ENCODE measurements around the gene FBXL16. TPM values are rescaled to one million over a fixed set of nuclear protein-coding genes. Genes with fewer than 3 reads are reported as not detected.
A peak's percentile ranks its signal among the peaks of the same experiment; 100 is the strongest.

FBXL16 gene
- total RNA-seq, 4 donors from 2014 or later, result 5.8 to 7.5 (median 6.9) TPM

DNA sequence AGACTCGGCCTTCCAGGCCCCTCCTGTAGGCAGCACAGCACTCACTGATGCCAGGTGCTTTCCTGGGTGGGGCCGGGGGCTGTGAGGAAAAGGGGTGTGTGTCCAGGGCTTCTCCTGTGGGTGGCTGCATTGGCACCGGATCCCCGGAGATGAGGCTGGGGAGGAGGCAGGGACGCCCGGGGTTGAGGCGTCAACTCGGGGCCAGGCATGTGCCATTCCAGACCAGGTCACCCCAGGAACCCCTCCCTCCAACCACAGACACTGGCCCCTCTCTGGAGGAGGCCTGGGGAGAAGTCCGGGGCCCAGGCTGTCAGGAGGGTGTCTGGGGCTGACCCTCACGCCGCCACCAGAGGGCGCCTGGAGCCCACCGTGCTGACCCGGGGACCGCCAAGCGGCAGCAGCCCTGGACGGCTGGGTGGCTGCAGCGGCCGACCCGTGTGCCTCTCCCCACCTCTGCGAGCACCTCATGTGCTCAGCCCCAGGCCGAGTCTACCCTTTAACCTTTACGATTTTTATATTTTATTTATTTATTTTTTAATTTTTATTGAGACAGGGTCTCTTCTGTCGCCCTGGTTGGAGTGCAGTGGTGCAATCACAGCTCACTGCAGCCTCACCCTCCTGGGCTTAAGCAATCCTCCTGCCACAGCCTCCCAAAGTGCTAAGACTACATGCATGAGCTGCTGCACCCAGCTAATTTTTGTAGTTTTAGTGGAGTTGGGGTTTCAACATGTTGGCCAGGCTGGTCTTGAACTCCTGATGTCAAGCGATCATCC is 6.1 kb upstream of the FBXL16 start:
- Histone ChIP-seq H3K36me3 (no peaks in the 10 kb centered on the region), H3K27me3 (no peaks in the 10 kb centered on the region), H3K27ac (no peak overlapping the region), H3K4me3 (replicated peaks in 1 of 3) (no peak overlapping the region), H3K9me3 (no peaks in the 10 kb centered on the region), H3K4me1 (peaks cover 15 to 19% of the 10 kb centered on the region in 2 donors)
- peak; percentile 71 to 73 for DNase-seq
- WGBS, 2 donors, result 12 to 14% methylated on average over 21 to 22 of the region's 25 CpGs
- intact Hi-C loops (cut with DNase I), result loop anchor here (2.0 to 10.0 kb wide), 2 partner anchors 73 to 343 kb away; no protein-coding TSS in a partner anchor
- no peak for TF ChIP-seq POLR2A (IDR thresholded peaks at IDR 0.05)
- TF ChIP-seq, protein P1, sequence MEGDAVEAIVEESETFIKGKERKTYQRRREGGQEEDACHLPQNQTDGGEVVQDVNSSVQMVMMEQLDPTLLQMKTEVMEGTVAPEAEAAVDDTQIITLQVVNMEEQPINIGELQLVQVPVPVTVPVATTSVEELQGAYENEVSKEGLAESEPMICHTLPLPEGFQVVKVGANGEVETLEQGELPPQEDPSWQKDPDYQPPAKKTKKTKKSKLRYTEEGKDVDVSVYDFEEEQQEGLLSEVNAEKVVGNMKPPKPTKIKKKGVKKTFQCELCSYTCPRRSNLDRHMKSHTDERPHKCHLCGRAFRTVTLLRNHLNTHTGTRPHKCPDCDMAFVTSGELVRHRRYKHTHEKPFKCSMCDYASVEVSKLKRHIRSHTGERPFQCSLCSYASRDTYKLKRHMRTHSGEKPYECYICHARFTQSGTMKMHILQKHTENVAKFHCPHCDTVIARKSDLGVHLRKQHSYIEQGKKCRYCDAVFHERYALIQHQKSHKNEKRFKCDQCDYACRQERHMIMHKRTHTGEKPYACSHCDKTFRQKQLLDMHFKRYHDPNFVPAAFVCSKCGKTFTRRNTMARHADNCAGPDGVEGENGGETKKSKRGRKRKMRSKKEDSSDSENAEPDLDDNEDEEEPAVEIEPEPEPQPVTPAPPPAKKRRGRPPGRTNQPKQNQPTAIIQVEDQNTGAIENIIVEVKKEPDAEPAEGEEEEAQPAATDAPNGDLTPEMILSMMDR (IDR thresholded peaks at IDR 0.05), result peak; percentile 69 to 95 (median 88)

DNA sequence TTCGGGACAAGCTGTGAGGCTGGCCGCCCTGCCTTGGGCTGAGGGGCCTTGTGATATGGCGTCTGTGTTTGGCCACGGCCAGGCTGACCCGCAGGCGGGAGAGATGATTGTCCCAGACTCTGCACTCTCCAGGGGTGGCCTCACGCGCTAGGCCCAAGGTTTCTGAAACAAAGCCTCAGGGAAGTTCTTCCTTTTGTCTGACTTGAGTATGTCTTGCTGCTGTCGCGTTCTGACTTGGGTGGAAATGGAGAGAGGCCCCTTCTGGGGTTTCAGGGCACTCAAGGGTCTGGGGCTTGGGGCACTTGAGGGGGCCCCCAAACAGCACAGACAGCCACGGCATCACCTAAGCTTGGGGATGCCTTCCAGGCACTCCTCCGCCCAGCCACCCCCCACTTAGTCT is 5.5 kb upstream of the FBXL16 start:
- no peaks in the 10 kb centered on the region for H3K9me3 ChIP-seq
- H3K27ac ChIP-seq, result no peak overlapping the region
- intact Hi-C loops (cut with DNase I), result loop anchor here (2.0 to 10.0 kb wide), 2 partner anchors 74 to 344 kb away; no protein-coding TSS in a partner anchor
- TF ChIP-seq, protein P1 (IDR thresholded peaks at IDR 0.05), result no peak
- DNase-seq, result no peak
- peaks cover 4% of the 10 kb centered on the region for H3K27me3 ChIP-seq
- WGBS, 2 donors, result 70 to 80% methylated on average over 9 of the region's 12 CpGs
- H3K4me3 ChIP-seq (replicated peaks in 1 of 3), result no peak overlapping the region
- peaks cover 8 to 12% of the 10 kb centered on the region in 2 donors for H3K4me1 ChIP-seq
- H3K36me3 ChIP-seq, result no peaks in the 10 kb centered on the region

DNA sequence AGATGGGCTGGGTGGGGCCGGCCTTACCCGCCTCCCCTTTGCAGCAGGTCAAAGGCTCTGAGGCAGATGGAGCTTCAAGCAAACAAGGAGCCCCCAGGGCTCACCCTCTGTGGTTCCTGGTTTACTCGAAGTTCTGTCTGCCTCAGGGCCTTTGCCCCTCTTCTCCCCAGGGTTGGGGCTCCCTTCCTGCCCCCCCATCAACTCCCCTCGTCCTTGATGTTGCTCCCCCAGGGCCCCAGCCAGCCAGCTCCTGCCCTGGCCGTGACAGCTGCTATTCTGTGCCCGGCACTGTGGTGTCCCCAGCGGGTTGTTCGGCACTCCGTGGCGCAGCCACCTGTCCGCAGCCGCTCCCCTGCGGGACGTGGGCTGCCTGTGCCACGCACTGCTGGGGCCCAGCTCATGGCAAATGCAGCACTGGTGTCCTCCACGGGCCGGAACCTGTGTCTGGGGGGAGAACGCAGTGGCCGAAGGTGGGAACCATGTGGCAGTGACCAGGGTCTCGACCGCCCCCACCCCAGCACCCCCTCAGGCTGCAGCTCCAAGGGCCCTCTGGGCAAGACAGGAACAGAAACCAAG is 5.0 kb upstream of the FBXL16 start:
- no peak for DNase-seq
- intact Hi-C loops (cut with DNase I), result loop anchor here (2.0 to 10.0 kb wide), 2 partner anchors 74 to 344 kb away; no protein-coding TSS in a partner anchor
- H3K4me1 ChIP-seq, result peaks cover 5 to 8% of the 10 kb centered on the region in 2 donors
- TF ChIP-seq POLR2A (IDR thresholded peaks at IDR 0.05), result no peak
- TF ChIP-seq, protein P1 (IDR thresholded peaks at IDR 0.05), result no peak
- no peaks in the 10 kb centered on the region for H3K9me3 ChIP-seq
- WGBS, 2 donors, result 57 to 65% methylated on average over 5 of the region's 21 CpGs
- H3K4me3 ChIP-seq (replicated peaks in 1 of 3), result no peak overlapping the region
- H3K27me3 ChIP-seq, result peaks cover 6% of the 10 kb centered on the region
- no peak overlapping the region for H3K27ac ChIP-seq
- H3K36me3 ChIP-seq, result no peaks in the 10 kb centered on the region

DNA sequence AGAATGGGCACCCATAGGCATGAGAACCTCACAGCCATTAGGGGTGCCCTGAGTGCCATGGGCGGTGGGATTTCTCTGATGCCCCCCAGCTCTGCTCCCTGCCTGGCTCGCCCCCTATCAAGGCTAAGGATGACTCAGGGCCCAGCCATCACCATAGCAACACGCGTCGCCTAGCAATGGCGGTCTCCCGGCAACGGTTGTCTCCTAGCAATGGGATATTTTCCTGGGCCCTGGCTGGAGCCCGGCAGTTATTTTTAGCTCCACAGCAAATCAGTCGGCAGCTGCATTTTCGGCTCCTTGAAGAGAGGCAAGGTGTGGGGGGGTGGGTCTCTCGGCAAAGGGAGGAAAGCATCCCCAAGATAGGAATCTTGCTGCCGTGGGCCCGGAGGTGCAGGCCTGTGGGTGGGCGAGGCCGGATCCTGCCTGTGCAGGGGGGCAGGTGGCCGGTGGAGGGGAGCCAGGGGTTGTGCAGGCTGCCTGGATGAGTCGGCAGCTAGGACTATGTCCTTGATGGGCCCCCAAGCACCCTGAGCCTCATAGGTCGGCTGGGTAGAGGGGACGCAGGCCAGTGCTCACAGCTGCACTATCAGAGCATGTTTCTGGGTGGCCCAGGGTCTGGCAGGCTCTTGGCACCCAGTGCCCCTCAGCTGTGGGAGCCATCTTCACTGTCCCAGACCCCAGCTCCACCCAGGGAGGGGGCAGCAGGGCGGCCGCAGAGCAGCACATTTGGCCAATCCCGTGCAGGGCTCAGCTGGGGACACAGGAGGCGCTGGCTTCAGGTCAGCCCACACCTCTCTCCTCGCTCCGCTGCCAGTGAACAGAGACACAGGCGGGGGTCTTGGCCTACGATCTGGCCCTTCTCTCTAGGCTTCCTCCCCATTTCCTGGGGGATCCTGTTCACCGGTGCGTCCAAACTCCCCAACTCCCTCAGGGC is 4.2 kb upstream of the FBXL16 start:
- 28% methylated on average over 12 to 26 of the region's 30 CpGs for WGBS, 2 donors
- H3K4me3 ChIP-seq (replicated peaks in 1 of 3), result no peak overlapping the region
- H3K36me3 ChIP-seq, result no peaks in the 10 kb centered on the region
- no peaks in the 10 kb centered on the region for H3K9me3 ChIP-seq
- intact Hi-C loops (cut with DNase I), result loop anchor here (2.0 to 10.0 kb wide), 3 partner anchors 75 to 485 kb away; no protein-coding TSS in a partner anchor
- peaks cover 6% of the 10 kb centered on the region for H3K27me3 ChIP-seq
- no peak for TF ChIP-seq POLR2A (IDR thresholded peaks at IDR 0.05)
- TF ChIP-seq, protein P1 (IDR thresholded peaks at IDR 0.05), result no peak
- no peak overlapping the region for H3K27ac ChIP-seq
- DNase-seq, result no peak
- peaks cover 5 to 16% of the 10 kb centered on the region in 2 donors for H3K4me1 ChIP-seq
